ENCODE data around the gene PDLIM4.

PDLIM4 gene

DNA sequence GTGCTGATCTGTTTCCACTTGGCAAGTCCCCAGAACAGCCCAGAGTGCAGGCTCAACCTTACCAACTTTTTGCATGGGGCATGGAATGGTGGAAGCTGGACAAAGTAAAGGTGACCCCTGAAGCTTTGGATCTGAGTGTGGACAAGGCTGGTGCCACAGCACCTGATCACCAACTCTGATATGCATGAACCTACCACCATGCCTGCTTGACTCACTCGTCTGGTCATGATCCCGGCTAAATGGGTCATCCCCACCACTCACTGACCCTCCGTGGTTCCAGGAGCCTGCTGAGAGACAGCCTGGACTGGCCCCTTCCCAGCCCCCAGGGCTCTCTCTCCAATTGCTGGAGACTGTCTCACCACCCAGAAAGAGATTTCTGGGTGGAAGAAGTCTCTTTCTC lies 22.3 kb downstream of the PDLIM4 start:
- Histone ChIP-seq H3K36me3 (ENCODE audit: insufficient read depth) (no peaks in the 10 kb centered on the region), H2AFZ (ENCODE audit: low read depth) (no peak overlapping the region), H3K27ac (no peak overlapping the region), H4K20me1 (ENCODE audit: insufficient read depth) (no peaks in the 10 kb centered on the region), H3K9ac (no peak overlapping the region), H3K79me2 (ENCODE audit: insufficient read depth, low read depth) (no peaks in the 10 kb centered on the region), H3K27me3 (ENCODE audit: insufficient read depth, low read depth) (no peaks in the 10 kb centered on the region), H3K4me2 (no peak overlapping the region), H3K4me1 (ENCODE audit: low read depth, poor library complexity, severe bottlenecking) (no peaks in the 10 kb centered on the region), H3K4me3 (IDR thresholded peaks at IDR 0.05; ENCODE audit: insufficient read depth, low read depth, low read length) (no peak overlapping the region)
- no peak for TF ChIP-seq CTCF (conservative IDR thresholded peaks at IDR 0.05; ENCODE audit: low read depth, low read length)

DNA sequence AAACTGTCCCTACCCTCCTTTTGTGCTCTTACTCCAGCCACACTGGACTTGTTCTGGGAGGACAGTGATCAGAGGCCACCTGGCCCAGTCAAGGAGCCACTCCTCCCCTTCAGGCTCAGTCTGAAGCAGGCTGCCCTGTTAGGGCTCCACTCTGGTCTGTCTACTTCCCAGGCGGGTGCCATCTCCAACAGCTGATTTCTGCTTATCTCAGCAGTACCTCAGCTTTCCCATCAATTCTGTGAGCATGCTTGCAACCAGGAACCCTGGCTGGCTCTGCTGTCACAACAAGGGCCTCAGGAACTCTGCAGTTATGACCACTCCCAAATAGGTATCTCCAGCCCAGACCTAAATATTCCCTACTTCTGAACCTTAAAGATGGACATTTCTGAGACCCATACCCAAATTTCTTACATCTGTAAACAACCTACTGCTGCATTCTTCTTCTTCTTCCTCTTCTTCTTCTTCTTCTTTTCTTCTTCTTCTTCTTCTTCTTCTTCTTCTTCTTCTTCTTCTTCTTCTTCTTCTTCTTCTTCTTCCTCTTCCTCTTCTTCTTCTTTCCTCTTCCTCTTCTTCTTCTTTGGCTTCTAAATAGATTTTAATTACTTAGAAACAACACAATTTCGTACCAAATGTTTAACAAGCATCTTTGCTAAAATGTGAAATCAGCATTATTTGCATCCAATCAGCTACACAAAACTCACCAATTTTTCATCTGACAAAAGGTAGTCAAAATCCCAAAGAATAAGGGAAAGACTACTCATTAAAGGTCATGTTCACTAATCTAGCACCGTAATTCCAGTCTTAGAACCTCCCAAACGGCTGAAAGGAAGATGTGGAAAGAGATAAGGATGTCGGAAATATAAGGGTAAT lies 23.1 kb downstream of the PDLIM4 start:
- Histone ChIP-seq H3K79me2 (ENCODE audit: insufficient read depth, low read depth) (no peaks in the 10 kb centered on the region), H3K4me1 (ENCODE audit: low read depth, poor library complexity, severe bottlenecking) (no peaks in the 10 kb centered on the region), H3K27ac (no peak overlapping the region), H3K4me3 (IDR thresholded peaks at IDR 0.05; ENCODE audit: insufficient read depth, low read depth, low read length) (no peak overlapping the region), H3K4me2 (no peak overlapping the region), H3K9ac (no peak overlapping the region), H2AFZ (ENCODE audit: low read depth) (no peak overlapping the region), H3K36me3 (ENCODE audit: insufficient read depth) (no peaks in the 10 kb centered on the region), H3K27me3 (ENCODE audit: insufficient read depth, low read depth) (no peaks in the 10 kb centered on the region), H4K20me1 (ENCODE audit: insufficient read depth) (no peaks in the 10 kb centered on the region)
- no peak for TF ChIP-seq CTCF (conservative IDR thresholded peaks at IDR 0.05; ENCODE audit: low read depth, low read length)

DNA sequence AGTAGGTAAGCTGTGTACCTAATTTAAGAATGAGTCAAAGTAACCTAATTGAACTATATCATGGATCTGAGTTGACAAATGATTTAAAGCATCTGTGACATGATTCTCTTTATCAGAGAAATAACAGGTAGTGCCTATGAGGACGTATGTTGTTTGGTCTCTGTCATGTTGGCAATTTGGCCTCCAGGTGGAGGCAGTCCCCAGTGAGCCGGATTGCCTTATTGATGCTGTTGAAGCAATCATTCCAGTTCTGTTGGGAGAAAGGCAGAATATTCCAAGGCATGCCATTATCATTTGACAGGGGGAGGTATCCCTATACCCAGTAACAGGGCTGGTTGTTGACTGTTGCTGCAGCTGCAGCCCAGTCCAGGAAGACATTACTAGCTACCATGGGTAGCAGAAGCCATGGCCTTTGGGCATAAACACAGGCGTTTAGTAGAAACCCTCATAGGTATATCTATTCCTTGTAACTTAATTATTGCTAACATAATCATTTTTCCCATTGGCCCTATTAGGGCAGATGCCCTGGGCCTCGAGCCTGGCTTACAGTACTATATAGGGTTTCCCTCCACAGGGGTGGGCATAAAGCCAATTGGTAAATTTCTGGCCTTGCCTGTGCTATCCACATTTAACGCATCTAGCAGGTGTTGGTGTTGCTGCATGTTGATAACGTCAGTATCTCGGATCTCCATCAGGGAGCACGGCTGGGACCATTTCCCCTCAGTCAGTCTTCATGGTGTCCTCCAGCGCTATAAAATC lies 24.5 kb downstream of the PDLIM4 start:
- Histone ChIP-seq H3K4me3 (IDR thresholded peaks at IDR 0.05; ENCODE audit: insufficient read depth, low read depth, low read length) (no peak overlapping the region), H3K27me3 (ENCODE audit: insufficient read depth, low read depth) (no peaks in the 10 kb centered on the region), H3K27ac (no peak overlapping the region), H3K9ac (no peak overlapping the region), H3K36me3 (ENCODE audit: insufficient read depth) (no peaks in the 10 kb centered on the region), H3K4me1 (ENCODE audit: low read depth, poor library complexity, severe bottlenecking) (no peaks in the 10 kb centered on the region), H2AFZ (ENCODE audit: low read depth) (no peak overlapping the region), H4K20me1 (ENCODE audit: insufficient read depth) (no peaks in the 10 kb centered on the region), H3K79me2 (ENCODE audit: insufficient read depth, low read depth) (no peaks in the 10 kb centered on the region), H3K4me2 (no peak overlapping the region)
- TF ChIP-seq CTCF (conservative IDR thresholded peaks at IDR 0.05; ENCODE audit: low read depth, low read length) = no peak

DNA sequence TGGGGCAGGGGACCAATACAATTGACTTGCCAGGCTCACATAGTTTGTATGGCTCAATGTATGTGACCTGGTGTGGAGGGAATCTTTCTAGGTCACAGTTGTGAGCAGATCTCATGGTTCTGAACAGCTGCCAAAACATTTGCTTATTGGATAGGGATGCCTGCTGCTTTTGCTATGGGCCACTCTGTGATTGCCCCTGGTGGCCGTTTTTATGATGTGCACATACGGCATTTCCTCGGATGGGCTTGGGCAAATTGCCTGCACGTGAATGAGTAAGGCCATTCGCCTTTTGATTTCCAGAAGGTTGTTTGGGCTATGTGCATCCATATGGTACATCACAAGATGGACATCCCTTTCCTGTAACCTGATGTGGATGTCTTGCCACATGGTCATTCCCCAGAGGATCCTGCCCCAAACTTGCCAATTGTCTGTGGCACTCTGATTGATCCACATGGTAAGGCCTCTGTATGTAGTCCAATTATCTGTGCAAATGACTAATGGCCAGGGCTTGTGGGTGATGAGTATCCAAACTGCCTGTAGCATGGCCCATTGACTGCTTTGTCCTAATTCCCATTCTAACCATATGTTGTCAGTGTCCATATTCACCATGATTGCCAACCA lies 26.0 kb downstream of the PDLIM4 start:
- peak; percentile 41 for TF ChIP-seq CTCF (conservative IDR thresholded peaks at IDR 0.05; ENCODE audit: low read depth, low read length)
- H3K79me2 ChIP-seq (ENCODE audit: insufficient read depth, low read depth) = no peaks in the 10 kb centered on the region
- no peaks in the 10 kb centered on the region for H3K36me3 ChIP-seq (ENCODE audit: insufficient read depth)
- H3K4me1 ChIP-seq (ENCODE audit: low read depth, poor library complexity, severe bottlenecking) = no peaks in the 10 kb centered on the region
- no peaks in the 10 kb centered on the region for H3K27me3 ChIP-seq (ENCODE audit: insufficient read depth, low read depth)
- no peaks in the 10 kb centered on the region for H4K20me1 ChIP-seq (ENCODE audit: insufficient read depth)
- H3K4me2 ChIP-seq = no peak overlapping the region
- no peak overlapping the region for H3K9ac ChIP-seq
- H3K4me3 ChIP-seq (IDR thresholded peaks at IDR 0.05; ENCODE audit: insufficient read depth, low read depth, low read length) = no peak overlapping the region
- no peak overlapping the region for H2AFZ ChIP-seq (ENCODE audit: low read depth)
- no peak overlapping the region for H3K27ac ChIP-seq
